Ishikawa (cell line): ENCODE results near the gene KIN.

Experiments used
- CEBPB ChIP-seq: IDR thresholded peaks from 2 replicates; pipeline ENCODE4 v1.6.1; 2012
- EGR1 ChIP-seq: IDR thresholded peaks from 2 replicates; pipeline ENCODE4 v1.6.1; 2012
- EP300 ChIP-seq: IDR thresholded peaks from 2 replicates; pipeline ENCODE4 v1.6.1; 2012; ENCODE audit warnings: borderline replicate concordance
- FOXM1 ChIP-seq: IDR thresholded peaks from 2 replicates; pipeline ENCODE4 v1.6.1; 2012; ENCODE audit warnings: low read depth, borderline replicate concordance
- MAX ChIP-seq: IDR thresholded peaks from 2 replicates; pipeline ENCODE4 v1.6.1; 2012
- RAD21 ChIP-seq: IDR thresholded peaks from 2 replicates; pipeline ENCODE4 v1.6.1; 2012; ENCODE audit warnings: low read depth
- TAF1 ChIP-seq: IDR thresholded peaks from 2 replicates; pipeline ENCODE4 v1.6.1; 2012; ENCODE audit warnings: low read depth, mild to moderate bottlenecking
- TEAD4 ChIP-seq: IDR thresholded peaks from 2 replicates; pipeline ENCODE4 v1.6.1; 2012
- TF ChIP-seq, protein P1 (sequence below): IDR thresholded peaks from 2 replicates; pipeline ENCODE4 v1.6.1; 2012; ENCODE audit warnings: low read depth, mild to moderate bottlenecking

- TF ChIP-seq FOXM1: no peak
- no peak for TF ChIP-seq RAD21
- no peak for TF ChIP-seq TEAD4
- TF ChIP-seq MAX: no peak
- TF ChIP-seq, protein P1, sequence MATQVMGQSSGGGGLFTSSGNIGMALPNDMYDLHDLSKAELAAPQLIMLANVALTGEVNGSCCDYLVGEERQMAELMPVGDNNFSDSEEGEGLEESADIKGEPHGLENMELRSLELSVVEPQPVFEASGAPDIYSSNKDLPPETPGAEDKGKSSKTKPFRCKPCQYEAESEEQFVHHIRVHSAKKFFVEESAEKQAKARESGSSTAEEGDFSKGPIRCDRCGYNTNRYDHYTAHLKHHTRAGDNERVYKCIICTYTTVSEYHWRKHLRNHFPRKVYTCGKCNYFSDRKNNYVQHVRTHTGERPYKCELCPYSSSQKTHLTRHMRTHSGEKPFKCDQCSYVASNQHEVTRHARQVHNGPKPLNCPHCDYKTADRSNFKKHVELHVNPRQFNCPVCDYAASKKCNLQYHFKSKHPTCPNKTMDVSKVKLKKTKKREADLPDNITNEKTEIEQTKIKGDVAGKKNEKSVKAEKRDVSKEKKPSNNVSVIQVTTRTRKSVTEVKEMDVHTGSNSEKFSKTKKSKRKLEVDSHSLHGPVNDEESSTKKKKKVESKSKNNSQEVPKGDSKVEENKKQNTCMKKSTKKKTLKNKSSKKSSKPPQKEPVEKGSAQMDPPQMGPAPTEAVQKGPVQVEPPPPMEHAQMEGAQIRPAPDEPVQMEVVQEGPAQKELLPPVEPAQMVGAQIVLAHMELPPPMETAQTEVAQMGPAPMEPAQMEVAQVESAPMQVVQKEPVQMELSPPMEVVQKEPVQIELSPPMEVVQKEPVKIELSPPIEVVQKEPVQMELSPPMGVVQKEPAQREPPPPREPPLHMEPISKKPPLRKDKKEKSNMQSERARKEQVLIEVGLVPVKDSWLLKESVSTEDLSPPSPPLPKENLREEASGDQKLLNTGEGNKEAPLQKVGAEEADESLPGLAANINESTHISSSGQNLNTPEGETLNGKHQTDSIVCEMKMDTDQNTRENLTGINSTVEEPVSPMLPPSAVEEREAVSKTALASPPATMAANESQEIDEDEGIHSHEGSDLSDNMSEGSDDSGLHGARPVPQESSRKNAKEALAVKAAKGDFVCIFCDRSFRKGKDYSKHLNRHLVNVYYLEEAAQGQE: no peak
- no peak for TF ChIP-seq TAF1
- TF ChIP-seq EP300: no peak
- no peak for TF ChIP-seq EGR1
- TF ChIP-seq CEBPB: no peak
These were observed 7.8 kb upstream of the KIN start for GRCh38 chr10:7795605-7796004.
